ENCODE data around the gene ZNF70.
A peak's percentile ranks its signal among the peaks of the same experiment; 100 is the strongest.

Gene ZNF70

DNA sequence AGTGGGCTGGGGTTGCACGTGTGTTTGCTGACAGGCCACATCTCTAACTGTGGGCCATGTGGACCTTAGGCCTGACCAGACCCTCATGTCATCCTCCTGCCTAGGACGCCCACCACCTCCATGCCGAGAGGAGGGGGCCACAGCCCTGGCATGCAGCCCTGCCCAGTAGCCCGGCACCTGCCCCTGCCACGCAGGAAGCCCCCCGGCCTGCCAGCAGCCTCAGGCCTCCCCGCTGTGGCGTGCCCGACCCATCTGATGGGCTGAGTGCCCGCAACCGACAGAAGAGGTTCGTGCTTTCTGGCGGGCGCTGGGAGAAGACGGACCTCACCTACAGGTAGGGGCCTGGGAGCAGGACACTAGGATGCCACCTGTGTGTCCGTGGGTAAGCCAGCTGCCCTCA is 28.2 kb upstream of the ZNF70 start:
- no peak for DNase-seq

DNA sequence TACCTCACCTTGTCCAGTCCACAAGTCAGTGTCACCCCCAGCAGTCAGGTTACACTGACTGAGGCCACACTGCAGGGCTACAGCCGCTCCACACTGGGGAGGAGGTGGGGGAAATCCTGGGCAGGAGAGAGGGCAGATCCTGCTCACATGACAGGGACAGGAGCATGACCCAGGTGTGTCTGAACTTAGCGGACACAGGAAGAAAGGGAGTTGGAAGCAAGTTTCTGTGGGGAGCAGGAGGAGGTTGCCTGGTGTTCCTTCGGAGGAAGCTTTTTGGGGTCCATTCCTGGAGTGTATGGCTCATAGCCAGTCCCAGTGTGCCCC is 27.6 kb upstream of the ZNF70 start:
- DNase-seq: no peak

DNA sequence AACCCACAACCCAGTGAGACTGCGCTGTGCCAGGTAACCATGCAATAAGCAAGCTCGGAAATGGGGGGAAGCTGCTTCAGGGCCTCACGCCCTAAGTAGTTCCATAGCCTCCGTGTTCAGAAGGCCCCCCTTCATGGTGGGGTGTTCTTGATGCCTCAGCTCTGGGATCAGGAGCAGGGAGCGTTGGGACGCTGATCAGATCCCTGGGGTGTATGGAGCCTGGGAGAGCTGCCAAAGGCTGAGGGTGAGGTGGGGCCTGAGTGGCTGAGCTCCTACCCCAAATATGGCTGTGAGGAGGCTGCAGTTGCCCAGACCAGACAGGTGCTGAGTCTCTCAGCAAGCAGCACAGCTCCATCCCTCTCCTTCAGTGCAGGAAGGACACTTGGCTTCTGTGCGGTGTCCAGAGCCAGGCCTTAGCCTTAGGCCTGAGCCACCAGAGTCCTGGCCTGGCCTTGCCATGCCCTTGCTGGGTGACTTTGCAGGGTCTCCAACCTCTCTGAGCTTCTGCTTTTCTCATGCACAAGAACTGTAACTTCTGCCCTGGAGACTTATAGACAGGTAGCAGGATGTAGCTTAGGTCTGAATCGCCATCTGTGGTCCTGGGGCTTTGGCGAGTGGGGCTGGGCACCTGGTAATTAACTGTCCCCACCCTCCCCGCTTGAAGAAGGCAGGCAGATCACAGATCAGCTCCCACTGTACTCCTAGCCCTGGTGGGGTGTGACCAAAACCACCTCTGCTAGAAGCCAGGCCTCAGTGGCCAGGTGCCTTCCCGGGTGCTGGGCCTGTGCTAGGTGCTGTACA is 27.1 kb upstream of the ZNF70 start:
- DNase-seq: no peak

DNA sequence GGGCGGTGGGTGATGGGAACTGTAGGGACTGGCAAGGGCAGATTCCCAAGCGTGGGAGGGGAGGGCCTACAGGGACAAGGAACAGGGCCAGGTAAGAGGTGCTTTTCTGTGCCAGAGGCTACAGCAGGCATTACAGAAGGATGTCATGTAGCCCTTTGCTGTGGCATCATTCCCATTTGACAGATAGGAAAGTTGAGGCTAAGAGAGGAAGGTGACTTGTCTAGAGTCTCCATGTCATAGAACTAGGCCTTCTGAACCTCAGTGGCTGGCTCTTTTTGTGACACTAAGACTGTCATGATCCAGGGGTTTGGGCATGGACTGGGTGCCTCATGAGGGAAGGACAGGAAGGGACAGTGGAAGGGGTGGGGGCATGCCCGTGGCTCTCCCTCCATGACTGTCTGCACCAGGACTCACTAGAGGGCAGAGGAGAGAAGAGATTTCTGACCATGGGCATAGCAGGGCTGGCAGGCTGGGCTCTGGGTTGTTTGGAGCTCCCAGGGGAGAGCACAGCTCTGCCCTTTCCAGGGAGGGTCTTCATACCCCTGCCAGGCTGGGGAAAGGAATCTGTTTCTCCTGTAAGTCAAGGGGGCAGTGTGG is 25.0 kb upstream of the ZNF70 start:
- DNase-seq: no peak

- no peak for DNase-seq
These were observed 24.1 kb upstream of the ZNF70 start for GRCh38 chr22:23774922-23775436.

- DNase-seq: no peak
These were observed 23.4 kb upstream of the ZNF70 start for GRCh38 chr22:23774114-23774921.

GRCh38 chr22:23773483-23774113 is 22.7 kb upstream of the ZNF70 start:
- DNase-seq: no peak

GRCh38 chr22:23772649-23773473 is 21.9 kb upstream of the ZNF70 start, which contains the start of gene MMP11:
Gene MMP11 (plus strand): TSS chr22:23772849. CDS start chr22:23772871, 22 bp downstream.
- DNase-seq: peak; percentile 31 to 73 (median 51)

GRCh38 chr22:23772315-23772648 is 21.4 kb upstream of the ZNF70 start:
- no peak for DNase-seq

GRCh38 chr22:23769321-23769965 is 18.5 kb upstream of the ZNF70 start:
- no peak for DNase-seq

DNA sequence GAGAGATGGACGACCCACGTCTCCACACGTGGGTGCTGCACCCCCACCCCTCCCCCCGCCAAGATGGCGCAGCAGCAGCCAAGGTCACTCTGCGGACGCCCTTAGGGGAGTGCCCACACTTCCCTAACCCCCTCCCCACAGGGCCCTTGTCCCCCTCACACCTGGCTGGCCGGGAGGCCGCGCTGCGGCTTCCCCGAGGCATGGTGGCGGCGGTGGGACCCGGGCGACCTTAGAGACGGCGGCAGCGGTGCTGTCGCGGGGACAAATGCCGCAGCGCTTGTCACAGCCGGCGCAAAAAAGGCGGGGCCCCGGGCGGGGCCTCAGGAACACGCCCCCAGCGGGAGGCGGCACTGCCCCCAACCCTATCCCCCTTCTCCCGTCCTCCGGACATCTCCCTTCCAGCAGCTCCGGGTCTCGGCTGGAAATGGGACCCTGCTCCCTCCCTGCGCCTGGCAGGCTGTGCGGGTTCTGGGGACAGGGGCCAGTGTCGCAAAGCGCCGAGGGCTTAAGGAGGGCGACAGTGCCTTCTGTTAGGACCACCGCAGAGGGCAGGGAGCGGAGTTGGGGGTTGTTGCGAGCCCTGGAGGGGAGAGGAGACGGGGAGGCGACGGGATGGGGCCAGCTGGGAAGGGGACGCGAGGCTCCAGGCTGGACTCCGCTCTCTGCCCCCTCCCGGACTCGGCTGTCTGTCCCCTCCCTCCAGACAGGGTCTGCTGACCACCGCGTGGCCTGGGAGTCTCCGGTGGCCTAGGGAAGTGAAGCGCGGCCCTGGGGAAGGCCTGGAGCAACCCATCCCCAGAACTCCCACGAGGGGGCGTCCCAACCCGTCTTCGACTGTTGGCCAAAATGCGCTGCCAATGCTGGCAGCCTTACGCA is 17.0 kb upstream of the ZNF70 start, which contains the start of gene CHCHD10:
TSS of gene CHCHD10 (minus strand) at position 300 of the 876 bp plus-strand sequence. CDS start at position 202, 98 bp downstream.
- DNase-seq: peak; percentile 94 to 97 (median 96)

GRCh38 chr22:23767303-23767672 is 16.4 kb upstream of the ZNF70 start:
- DNase-seq: no peak

- no peak for DNase-seq
These were observed 14.3 kb upstream of the ZNF70 start for GRCh38 chr22:23764899-23765881.

DNA sequence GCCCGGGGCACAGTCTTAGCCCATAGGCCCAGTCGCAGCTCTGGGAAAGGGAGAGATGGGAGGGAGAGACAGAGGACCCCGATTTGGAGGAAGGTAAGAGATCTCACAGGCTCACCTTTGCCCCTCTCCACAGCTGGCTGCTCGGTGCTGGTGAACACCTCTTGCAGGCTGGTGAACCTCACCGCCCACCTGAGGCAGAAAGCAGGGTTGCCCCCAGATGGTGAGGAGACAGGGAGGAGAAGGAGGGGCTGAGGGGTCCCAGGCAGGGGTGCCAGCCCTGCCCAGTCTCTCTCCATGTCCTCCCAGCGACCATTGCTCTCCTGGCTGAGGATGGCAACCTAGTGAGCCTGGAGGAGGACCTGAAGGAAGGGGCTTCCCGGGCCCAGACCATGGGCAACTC is 13.0 kb upstream of the ZNF70 start:
- no peak for DNase-seq

DNA sequence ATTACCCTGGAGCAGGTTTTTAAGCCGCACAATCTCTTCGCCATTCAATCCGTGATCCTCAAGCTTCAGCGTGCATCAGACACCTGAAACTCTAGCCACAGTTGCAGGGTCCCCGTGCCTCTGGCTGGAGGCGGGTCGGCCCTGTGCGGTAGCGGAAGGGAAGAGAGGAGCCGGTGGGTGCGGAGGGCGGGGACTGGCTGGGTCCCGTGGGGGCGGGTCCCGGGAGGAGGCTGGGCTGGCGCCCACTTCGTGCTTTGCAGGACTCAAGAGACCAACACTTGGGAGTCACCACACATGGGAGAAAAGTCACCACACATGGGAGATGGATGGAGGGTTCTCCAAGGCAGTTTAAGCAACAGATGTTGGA is 12.7 kb upstream of the ZNF70 start:
- peak in 2 of 4 experiments; percentile 49 to 58 for DNase-seq

GRCh38 chr22:23762842-23763578 is 12.1 kb upstream of the ZNF70 start, which contains the start of gene C22orf15:
Gene C22orf15 (plus strand): TSS chr22:23762990. CDS start chr22:23763307, 317 bp downstream.
- peak in 1 of 4 experiments; percentile 29 for DNase-seq

DNA sequence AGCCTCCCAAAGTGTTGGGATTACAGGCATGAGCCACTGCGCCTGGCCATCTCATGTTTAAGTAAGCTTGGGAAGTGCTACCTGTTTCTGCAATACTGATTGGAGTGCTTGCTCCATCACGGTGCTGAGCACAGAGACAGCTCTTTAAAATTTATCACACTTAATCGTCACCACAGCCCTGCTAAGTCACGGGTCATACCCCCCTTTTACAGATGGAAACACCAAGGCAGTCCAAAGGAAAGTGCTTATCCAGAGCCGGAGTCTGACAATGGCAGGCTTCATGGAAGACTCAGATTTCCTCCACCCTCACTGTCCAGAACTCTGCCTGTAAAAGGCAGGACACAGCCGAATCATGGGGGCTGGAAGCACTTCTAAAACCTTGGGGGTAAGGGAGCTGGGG is 9.1 kb upstream of the ZNF70 start:
- DNase-seq: no peak

DNA sequence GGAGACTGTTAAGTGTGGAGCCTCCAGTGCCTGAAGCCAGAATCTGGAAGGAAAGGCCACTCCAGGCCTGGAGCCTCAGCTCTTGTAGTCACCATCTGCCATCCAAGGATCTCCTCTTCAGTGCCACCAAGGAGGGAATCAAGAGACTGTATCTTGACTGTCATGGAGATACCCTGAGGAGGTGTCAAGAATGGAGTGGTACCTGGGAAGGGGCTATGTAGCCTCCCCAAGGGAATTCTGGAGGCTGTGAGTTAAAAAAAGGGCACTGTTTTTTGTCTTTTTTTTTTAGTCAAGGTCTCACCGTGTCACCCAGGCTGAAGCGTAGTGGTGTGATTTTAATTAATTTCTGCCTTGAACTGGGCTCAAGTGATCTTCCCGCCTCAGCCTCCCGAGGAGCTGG is 8.7 kb upstream of the ZNF70 start:
- DNase-seq: no peak

Measured in suppressor macrophage (primary cell).